Upper lobe of left lung (tissue), 4 donors: ENCODE data around the gene NUMA1.

ENCODE experiments used
- EP300 ChIP-seq, 4 donors: sonication (generic); formaldehyde crosslinking; IDR thresholded peaks; one replicate each; pipeline ENCODE4 v1.5.1; 2017; ENCODE audit warnings: antibody characterized with exemption in 4 of 4, control low read depth in 2 of 4
- POLR2A ChIP-seq, 4 donors: fragments of 450-650 bp; IDR thresholded peaks; one replicate each; pipeline ENCODE4 v1.5.1; 2016 to 2017; ENCODE audit warnings: antibody characterized with exemption in 4 of 4, mild to moderate bottlenecking in 2 of 4
- POLR2AphosphoS5 ChIP-seq, 2 donors: sonication (generic); formaldehyde crosslinking; IDR thresholded peaks; one replicate each; pipeline ENCODE4 v1.5.1; 2017; ENCODE audit warnings: antibody characterized with exemption in 2 of 2
- TF ChIP-seq, protein P1 (sequence below), 6 experiments: fragments of 450-650 bp in 4 of 6; fragments of 200-600 bp in 2 of 6; sonication (generic) in 2 of 6; IDR thresholded peaks; one replicate each; pipeline ENCODE4 v1.5.1; 2016 to 2019; ENCODE audit warnings: antibody characterized with exemption in 6 of 6

DNA sequence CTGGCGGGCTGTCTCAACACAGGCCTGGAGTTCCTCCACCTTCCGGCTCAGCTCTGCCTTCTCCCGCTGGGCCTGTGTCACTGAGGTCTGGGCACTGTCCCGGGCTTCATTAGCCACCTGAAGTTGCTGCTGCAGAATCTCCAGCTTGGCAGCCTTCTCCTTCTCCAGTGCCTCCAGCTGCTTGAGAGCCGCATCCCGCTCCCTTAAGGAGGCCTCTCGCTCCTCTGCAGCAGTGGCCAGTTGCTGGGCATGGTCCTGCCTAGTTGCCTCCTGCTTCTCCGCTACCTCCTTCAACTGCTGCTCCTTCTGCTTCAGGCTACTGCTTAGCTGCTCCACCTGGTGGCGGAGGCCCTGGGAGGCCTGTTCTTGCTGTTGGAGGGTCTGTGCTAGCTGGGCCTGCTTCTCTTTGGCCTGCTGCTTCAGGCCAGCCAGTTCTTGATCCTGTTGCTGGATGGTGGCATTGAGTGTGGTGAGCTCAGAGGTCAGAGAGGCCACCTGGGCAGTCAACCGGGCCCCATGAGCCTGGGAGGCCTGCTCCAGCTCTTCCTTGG, 64.8 kb downstream of the NUMA1 start:
- TF ChIP-seq, protein P1, sequence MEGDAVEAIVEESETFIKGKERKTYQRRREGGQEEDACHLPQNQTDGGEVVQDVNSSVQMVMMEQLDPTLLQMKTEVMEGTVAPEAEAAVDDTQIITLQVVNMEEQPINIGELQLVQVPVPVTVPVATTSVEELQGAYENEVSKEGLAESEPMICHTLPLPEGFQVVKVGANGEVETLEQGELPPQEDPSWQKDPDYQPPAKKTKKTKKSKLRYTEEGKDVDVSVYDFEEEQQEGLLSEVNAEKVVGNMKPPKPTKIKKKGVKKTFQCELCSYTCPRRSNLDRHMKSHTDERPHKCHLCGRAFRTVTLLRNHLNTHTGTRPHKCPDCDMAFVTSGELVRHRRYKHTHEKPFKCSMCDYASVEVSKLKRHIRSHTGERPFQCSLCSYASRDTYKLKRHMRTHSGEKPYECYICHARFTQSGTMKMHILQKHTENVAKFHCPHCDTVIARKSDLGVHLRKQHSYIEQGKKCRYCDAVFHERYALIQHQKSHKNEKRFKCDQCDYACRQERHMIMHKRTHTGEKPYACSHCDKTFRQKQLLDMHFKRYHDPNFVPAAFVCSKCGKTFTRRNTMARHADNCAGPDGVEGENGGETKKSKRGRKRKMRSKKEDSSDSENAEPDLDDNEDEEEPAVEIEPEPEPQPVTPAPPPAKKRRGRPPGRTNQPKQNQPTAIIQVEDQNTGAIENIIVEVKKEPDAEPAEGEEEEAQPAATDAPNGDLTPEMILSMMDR (IDR thresholded peaks at IDR 0.05) = peak in 1 of 6 experiments; percentile 31
- TF ChIP-seq EP300 (IDR thresholded peaks at IDR 0.05) (no peak), POLR2A (IDR thresholded peaks at IDR 0.05) (no peak), POLR2AphosphoS5 (IDR thresholded peaks at IDR 0.05) (no peak)
